GM12878 (cell line): ENCODE measurements around the gene SLC7A10. TPM values are rescaled to one million over a fixed set of nuclear protein-coding genes. Genes with fewer than 3 reads are reported as not detected.

Experiments
- ATAC-seq: fragments of 200-7000 bp; cut with Tn5 transposase; 3 replicates; pipeline ENCODE4 v1.9.1; 2020; ENCODE audit warnings: mild to moderate bottlenecking, moderate library complexity
- BruUV-seq: library from RNA; stranded (reverse); fragments of 400-500 nt; replicated peaks from 2 replicates; lab custom pipeline; 2021; lab: Mats Ljungman, UMichigan
- CTCF ChIA-PET: fragments of 300-600 bp; sonication (Branson Sonifier 250); formaldehyde crosslinking; extraction: SDS; loops from one replicate; lab custom pipeline; 2021; ENCODE audit warnings: inconsistent platforms; lab: Yijun Ruan, JAX
- POLR2A ChIA-PET: fragments of 350-600 bp; formaldehyde crosslinking; extraction: SDS; loops from one replicate; lab custom pipeline; 2021; ENCODE audit warnings: inconsistent platforms; lab: Charles Lee
- RAD21 ChIA-PET: fragments of 300-600 bp; sonication (Branson Sonifier 250); formaldehyde crosslinking; loops from one replicate; lab custom pipeline; 2023; ENCODE audit warnings: antibody characterized with exemption; ENCODE audit not compliant: unreplicated experiment; lab: Charles Lee
- SMC1A ChIA-PET: fragments of 300-600 bp; sonication (Branson Sonifier 250); formaldehyde crosslinking; loops from one replicate; lab custom pipeline; 2023; ENCODE audit not compliant: unreplicated experiment, uncharacterized antibody; lab: Charles Lee
- DNase-seq: peaks from one replicate; pipeline ENCODE4 v3.0.0-alpha.2; 2011; ENCODE audit warnings: low read depth, low spot score
- FAIRE-seq: peaks from 3 replicates; lab custom pipeline; 2011; peaks lifted over from hg19 to GRCh38; lab: Jason Lieb, UNC
- H2AFZ ChIP-seq: 2 replicates; pipeline ENCODE4 v1.6.0; 2011; ENCODE audit warnings: low read depth, low read length, control low read depth; ENCODE audit not compliant: control insufficient read depth
- H3K27ac ChIP-seq: 2 replicates; pipeline ENCODE4 v1.5.1; 2011; ENCODE audit warnings: control low read depth; ENCODE audit not compliant: control insufficient read depth, insufficient read depth
- H3K27me3 ChIP-seq, 2 experiments: replicated peaks in 1 of 2; 2 replicates each; pipeline versions ENCODE4 v1.6.0 to v1.6.1; 2011; ENCODE audit warnings: low read length in 1 of 2; ENCODE audit not compliant: control insufficient read depth in 2 of 2, insufficient read depth in 2 of 2
- H3K36me3 ChIP-seq, 2 experiments: 2 replicates each; pipeline ENCODE4 v1.5.1; 2011; ENCODE audit warnings: low read length in 1 of 2; ENCODE audit not compliant: control insufficient read depth in 2 of 2, insufficient read depth in 2 of 2
- H3K4me1 ChIP-seq: 2 replicates; pipeline ENCODE4 v1.6.1; 2011; ENCODE audit warnings: mild to moderate bottlenecking, low read length, moderate library complexity, mixed read lengths; ENCODE audit not compliant: control insufficient read depth, insufficient read depth
- H3K4me2 ChIP-seq: 2 replicates; pipeline ENCODE4 v1.6.0; 2011; ENCODE audit warnings: control low read depth; ENCODE audit not compliant: control insufficient read depth, insufficient read depth
- H3K4me3 ChIP-seq: fragments of 200-600 bp; sonication (generic); 2 replicates; pipeline ENCODE4 v1.5.1; 2016
- H3K79me2 ChIP-seq: 2 replicates; pipeline ENCODE4 v1.6.0; 2011; ENCODE audit warnings: low read length; ENCODE audit not compliant: control insufficient read depth, insufficient read depth
- H3K9ac ChIP-seq: 2 replicates; pipeline ENCODE4 v1.8.0; 2011; ENCODE audit warnings: low read length, control low read depth, mixed read lengths; ENCODE audit not compliant: control insufficient read depth, insufficient read depth
- H3K9me3 ChIP-seq: replicated peaks from 3 replicates; pipeline ENCODE4 v1.5.1; 2011; ENCODE audit warnings: mild to moderate bottlenecking, low read length; ENCODE audit not compliant: control insufficient read depth, insufficient read depth
- H4K20me1 ChIP-seq: 2 replicates; pipeline ENCODE4 v1.6.0; 2011; ENCODE audit not compliant: control insufficient read depth, insufficient read depth
- BCL3 ChIP-seq: IDR thresholded peaks from 2 replicates; pipeline ENCODE4 v1.6.1; 2011; ENCODE audit warnings: borderline replicate concordance, low read depth, mild to moderate bottlenecking, moderate library complexity, low read length; ENCODE audit not compliant: insufficient read depth, poor library complexity, severe bottlenecking
- BCLAF1 ChIP-seq: fragments of 450-650 bp; IDR thresholded peaks from 2 replicates; pipeline ENCODE4 v1.6.1; 2017; ENCODE audit warnings: antibody characterized with exemption, mild to moderate bottlenecking, moderate library complexity
- CBFB ChIP-seq: IDR thresholded peaks from 2 replicates; pipeline ENCODE4 v1.6.1; 2016; ENCODE audit warnings: antibody characterized with exemption, low read depth
- CEBPB ChIP-seq, 2 experiments: fragments of 150-350 bp in 1 of 2; IDR thresholded peaks; 2 replicates each; pipeline ENCODE4 v1.6.1; 2012 to 2014; ENCODE audit warnings: low read depth in 2 of 2, low read length in 2 of 2, borderline replicate concordance in 1 of 2, inconsistent platforms in 1 of 2
- EED ChIP-seq: sonication (generic); IDR thresholded peaks from 2 replicates; pipeline ENCODE4 v1.6.1; 2016; ENCODE audit warnings: antibody characterized with exemption, low read depth
- ETV6 ChIP-seq, 2 experiments: fragments of 450-650 bp in 1 of 2; IDR thresholded peaks in 1 of 2; conservative IDR thresholded peaks in 1 of 2; 2 replicates each; pipeline ENCODE4 v1.6.1; 2014; ENCODE audit warnings: antibody characterized with exemption in 1 of 2, borderline replicate concordance in 1 of 2, low read depth in 1 of 2, mild to moderate bottlenecking in 1 of 2, moderate library complexity in 1 of 2
- NFIC ChIP-seq: IDR thresholded peaks from 2 replicates; pipeline ENCODE4 v1.6.1; 2012; ENCODE audit warnings: low read depth, mild to moderate bottlenecking, inconsistent platforms, low read length, moderate library complexity
- NFYB ChIP-seq: IDR thresholded peaks from 2 replicates; pipeline ENCODE4 v1.6.1; 2011; ENCODE audit warnings: low read depth, mild to moderate bottlenecking, low read length, improper control_type of control experiment, moderate library complexity; ENCODE audit not compliant: insufficient read depth
- SIX5 ChIP-seq: IDR thresholded peaks from 2 replicates; pipeline ENCODE4 v1.6.1; 2011; ENCODE audit warnings: mild to moderate bottlenecking, low read depth, low read length, moderate library complexity; ENCODE audit not compliant: severe bottlenecking
- SKIL ChIP-seq: fragments of 450-650 bp; IDR thresholded peaks from 2 replicates; pipeline ENCODE4 v1.6.1; 2017; ENCODE audit warnings: mild to moderate bottlenecking, low read depth, inconsistent platforms; ENCODE audit not compliant: poor library complexity, severe bottlenecking
- SP1 ChIP-seq: IDR thresholded peaks from one replicate; pipeline ENCODE4 v1.6.1; 2011; ENCODE audit warnings: low read depth, low read length
- SUZ12 ChIP-seq: fragments of 200-600 bp; sonication (generic); IDR thresholded peaks from one replicate; pipeline ENCODE4 v1.6.1; 2018; ENCODE audit warnings: antibody characterized with exemption, mild to moderate bottlenecking; ENCODE audit not compliant: unreplicated experiment
- ZBED1 ChIP-seq: IDR thresholded peaks from 2 replicates; pipeline ENCODE4 v1.6.1; 2016; ENCODE audit warnings: borderline replicate concordance
- ZNF384 ChIP-seq: IDR thresholded peaks from 2 replicates; pipeline ENCODE4 v1.6.1; 2012; ENCODE audit warnings: low read depth, mild to moderate bottlenecking, low read length, improper control_type of control experiment, borderline replicate concordance
- WGBS: methylation state at CpG from one replicate; pipeline ENCODE4 v1.1.6; 2016; ENCODE audit warnings: low lambda C conversion rate; ENCODE audit not compliant: insufficient replicate concordance, insufficient coverage; ENCODE audit errors: missing lambda C conversion rate; 5-methylcytosine and 5-hydroxymethylcytosine counted together
- in situ Hi-C: fragments of 300-500 bp; cut with MboI; formaldehyde crosslinking; loops from 9 replicates; pipeline ENCODE4 v1.14.3; 2018; ENCODE audit warnings: mixed read lengths
- intact Hi-C: fragments of 100-400 bp; cut with micrococcal nuclease; formaldehyde crosslinking; loops from one replicate; pipeline ENCODE4 v1.14.2; 2022; ENCODE audit not compliant: unreplicated experiment
- polyA plus RNA-seq, 11 experiments: library from polyadenylated mRNA; depleted of rRNA in 4 of 11; unstranded in 6 of 11; stranded (reverse) in 5 of 11; fragments of >200 nt; fragmentation: Nextera tagmentation in 4 of 11; fragmentation: Illumina TruSeq in 1 of 11; extraction: Ambion mirVana in 4 of 11; extraction: Trizol in 1 of 11; gene quantifications; 1 replicate in 1 of 11; 2 replicates in 10 of 11; pipeline versions ENCODE4 v1.2.1 to v1.2.3, GENCODE V29; 2011 to 2016; ENCODE audit warnings: inconsistent platforms in 2 of 11, missing spikeins in 2 of 11, low read depth in 1 of 11
- total RNA-seq, 4 experiments: library from RNA; depleted of rRNA in 3 of 4; stranded (reverse); fragments of >200 nt in 3 of 4; fragmentation: Illumina TruSeq in 1 of 4; extraction: Trizol in 1 of 4; gene quantifications; 2 replicates each; pipeline versions ENCODE4 v1.2.1 to v1.2.3, GENCODE V29; 2013 to 2021

SLC7A10 gene
- total and polyA plus RNA-seq, 10 of the 15 experiments (the other 5 are each of a cell fraction or from before 2014, with no cell fraction given) = not detected

GRCh38 chr19:33203529-33203928 lies 22.1 kb downstream of the SLC7A10 start (continued):
- TF ChIP-seq SKIL (no peak), CEBPB (IDR thresholded peaks at IDR 0.05; ENCODE audit: borderline replicate concordance in 1 of 2, low read depth in 2 of 2, low read length in 2 of 2) (no peak), ETV6 (conservative IDR thresholded peaks at IDR 0.05 in 1 of 2, IDR thresholded peaks at IDR 0.05 in 1 of 2; ENCODE audit: borderline replicate concordance in 1 of 2, low read depth in 1 of 2) (no peak)

DNA sequence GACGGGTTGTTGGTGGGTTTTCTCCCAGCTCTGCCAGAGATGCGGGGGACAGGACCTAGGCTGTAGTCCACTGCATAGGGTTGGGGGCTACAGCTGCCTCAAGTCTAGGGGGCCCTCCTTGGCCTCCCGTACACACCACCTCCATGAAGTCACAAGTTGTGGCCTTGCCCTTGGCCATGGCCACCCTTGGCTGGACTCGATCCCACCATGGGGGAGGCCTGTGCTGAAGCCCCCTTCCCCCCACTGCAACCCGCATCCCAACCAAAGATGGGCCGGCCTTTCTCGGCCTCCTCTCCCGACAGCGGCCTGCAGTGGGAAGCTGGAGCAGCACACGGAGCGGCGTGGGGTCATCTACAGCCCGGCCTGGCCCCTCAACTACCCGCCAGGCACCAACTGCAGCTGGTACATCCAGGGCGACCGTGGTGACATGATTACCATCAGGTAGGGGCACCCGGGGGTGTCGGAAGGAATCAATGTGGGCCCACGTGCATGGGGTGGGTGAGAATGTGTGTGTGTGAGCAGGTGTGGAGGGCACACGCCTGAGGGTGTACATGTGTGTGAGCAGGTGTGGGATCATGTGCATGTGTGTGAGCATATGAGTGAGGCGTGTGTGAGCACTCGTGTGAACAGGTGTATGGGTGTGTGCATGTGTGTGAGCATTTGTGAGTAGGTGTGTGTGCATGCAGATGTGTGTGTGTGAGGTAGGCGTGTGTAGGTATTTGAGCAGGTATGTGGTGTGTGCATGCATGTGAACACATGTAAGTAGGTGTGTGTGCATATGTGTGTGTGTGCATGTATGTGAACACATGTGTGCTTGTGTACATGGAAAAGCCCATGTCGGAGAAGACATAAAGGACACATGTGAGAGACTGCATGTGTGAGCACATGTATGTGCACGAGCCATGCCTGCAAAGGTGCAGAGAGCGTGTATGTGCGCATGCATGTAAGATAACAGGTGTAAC lies 22.8 kb downstream of the SLC7A10 start:
- SMC1A ChIA-PET = no interaction called here
- peaks cover 2% of the 10 kb centered on the region for H3K4me1 ChIP-seq
- POLR2A ChIA-PET = no interaction called here
- CTCF ChIA-PET = no interaction called here
- no peaks in the 10 kb centered on the region for H3K9me3 ChIP-seq
- 39% methylated on average over 27 of the region's 27 CpGs for WGBS
- no peak for DNase-seq
- BruUV-seq = no TSS peak
- H2AFZ ChIP-seq = no peak overlapping the region
- intact Hi-C loops = no loop called here
- RAD21 ChIA-PET = no interaction called here
- ATAC-seq = no peak
- H4K20me1 ChIP-seq = no peaks in the 10 kb centered on the region
- no peaks in the 10 kb centered on the region for H3K79me2 ChIP-seq
- no peak for FAIRE-seq
- H3K9ac ChIP-seq = no peak overlapping the region
- no peak overlapping the region for H3K27ac ChIP-seq
- H3K4me2 ChIP-seq = no peak overlapping the region
- H3K36me3 ChIP-seq = no peaks in the 10 kb centered on the region
- no peaks in the 10 kb centered on the region for H3K27me3 ChIP-seq
- in situ Hi-C loops = no loop called here
- no peak overlapping the region for H3K4me3 ChIP-seq
- TF ChIP-seq SIX5 = no peak
- no peak for TF ChIP-seq BCLAF1
- TF ChIP-seq NFIC = no peak
- TF ChIP-seq SP1 = no peak
- no peak for TF ChIP-seq BCL3
- no peak for TF ChIP-seq CBFB
- TF ChIP-seq NFYB = no peak
- no peak for TF ChIP-seq ZBED1
- no peak for TF ChIP-seq SUZ12
- TF ChIP-seq EED = no peak
- no peak for TF ChIP-seq ZNF384
